GM12874 (cell line): ENCODE data around the gene CTNNA2.

ENCODE experiments used
- CTCF ChIP-seq: IDR thresholded peaks from 2 replicates; pipeline ENCODE4 v1.5.1; 2011; ENCODE audit warnings: low read depth, mild to moderate bottlenecking, control low read depth, low read length, moderate library complexity; ENCODE audit not compliant: insufficient read depth

Gene CTNNA2

GRCh38 chr2:80258341-80258740 is 745.5 kb downstream of the CTNNA2 start:
- TF ChIP-seq CTCF = no peak

- TF ChIP-seq CTCF = no peak
Observed at GRCh38 chr2:80258793-80259192, 745.9 kb downstream of the CTNNA2 start.

- no peak for TF ChIP-seq CTCF
Observed at GRCh38 chr2:80259292-80259691, 746.4 kb downstream of the CTNNA2 start.

GRCh38 chr2:80266231-80266630 is 753.4 kb downstream of the CTNNA2 start:
- no peak for TF ChIP-seq CTCF

GRCh38 chr2:80269806-80270205 is 757.0 kb downstream of the CTNNA2 start:
- no peak for TF ChIP-seq CTCF

GRCh38 chr2:80280598-80280997 is 767.7 kb downstream of the CTNNA2 start:
- TF ChIP-seq CTCF = no peak

- no peak for TF ChIP-seq CTCF
Observed at GRCh38 chr2:80281049-80281448, 768.2 kb downstream of the CTNNA2 start.

- no peak for TF ChIP-seq CTCF
Observed at GRCh38 chr2:80288576-80288975, 775.7 kb downstream of the CTNNA2 start.
